Kasumi-1 (cell line): ENCODE results near the gene TWIST2.

Experiments used
- DNase-seq, 2 experiments: peaks; one replicate each; lab custom pipeline; 2025; lab: John Stamatoyannopoulos, UW

TWIST2 gene

GRCh38 chr2:238939521-238940403, 91.9 kb downstream of the TWIST2 start:
- DNase-seq, result no peak

GRCh38 chr2:238940806-238941205, 92.9 kb downstream of the TWIST2 start:
- no peak for DNase-seq

- no peak for DNase-seq
Measured at GRCh38 chr2:238941262-238941792, 93.4 kb downstream of the TWIST2 start.

- DNase-seq, result no peak
Measured at GRCh38 chr2:238942080-238942725, 94.3 kb downstream of the TWIST2 start.

GRCh38 chr2:238942726-238943300, 94.9 kb downstream of the TWIST2 start:
- no peak for DNase-seq

GRCh38 chr2:238943338-238944067, 95.6 kb downstream of the TWIST2 start:
- DNase-seq, result no peak

GRCh38 chr2:238945433-238946150, 97.7 kb downstream of the TWIST2 start:
- DNase-seq, result no peak

- DNase-seq, result no peak
Measured at GRCh38 chr2:238946318-238947242, 98.7 kb downstream of the TWIST2 start.

GRCh38 chr2:238947243-238947760, 99.4 kb downstream of the TWIST2 start:
- no peak for DNase-seq

GRCh38 chr2:238947920-238948710, 100.2 kb downstream of the TWIST2 start:
- DNase-seq, result no peak

GRCh38 chr2:238948765-238949641, 101.1 kb downstream of the TWIST2 start:
- no peak for DNase-seq

GRCh38 chr2:238949710-238950345, 101.9 kb downstream of the TWIST2 start:
- no peak for DNase-seq

- DNase-seq, result no peak
Measured at GRCh38 chr2:238950551-238950950, 102.7 kb downstream of the TWIST2 start.

GRCh38 chr2:238952261-238952919, 104.5 kb downstream of the TWIST2 start:
- no peak for DNase-seq

- no peak for DNase-seq
Measured at GRCh38 chr2:238954841-238955591, 107.1 kb downstream of the TWIST2 start.
